Neural cell (in vitro differentiated cells): Measurements from ENCODE around the gene CRYGN.

Source experiments
- CTCF ChIP-seq: fragments of 450-650 bp; IDR thresholded peaks from 2 replicates; pipeline ENCODE4 v1.5.1; 2014; ENCODE audit warnings: antibody characterized with exemption, mild to moderate bottlenecking, moderate library complexity; ENCODE audit not compliant: poor library complexity, severe bottlenecking
- EZH2 ChIP-seq: fragments of 200-600, 300-800 bp; shearing (Covaris generic), sonication (generic); IDR thresholded peaks from 2 replicates; pipeline ENCODE4 v1.6.1; 2014; ENCODE audit warnings: antibody characterized with exemption, low read length, borderline replicate concordance, mild to moderate bottlenecking; ENCODE audit not compliant: insufficient read depth, poor library complexity, severe bottlenecking
- MXI1 ChIP-seq: fragments of 450-650 bp; conservative IDR thresholded peaks from 2 replicates; pipeline ENCODE4 v1.6.1; 2014; ENCODE audit warnings: antibody characterized with exemption, mild to moderate bottlenecking; ENCODE audit not compliant: poor library complexity, severe bottlenecking
- POLR2AphosphoS5 ChIP-seq: IDR thresholded peaks from 2 replicates; pipeline ENCODE4 v1.6.1; 2012
- RAD21 ChIP-seq: fragments of 450-650 bp; conservative IDR thresholded peaks from 2 replicates; pipeline ENCODE4 v1.6.1; 2014; ENCODE audit warnings: antibody characterized with exemption, mild to moderate bottlenecking, moderate library complexity

DNA sequence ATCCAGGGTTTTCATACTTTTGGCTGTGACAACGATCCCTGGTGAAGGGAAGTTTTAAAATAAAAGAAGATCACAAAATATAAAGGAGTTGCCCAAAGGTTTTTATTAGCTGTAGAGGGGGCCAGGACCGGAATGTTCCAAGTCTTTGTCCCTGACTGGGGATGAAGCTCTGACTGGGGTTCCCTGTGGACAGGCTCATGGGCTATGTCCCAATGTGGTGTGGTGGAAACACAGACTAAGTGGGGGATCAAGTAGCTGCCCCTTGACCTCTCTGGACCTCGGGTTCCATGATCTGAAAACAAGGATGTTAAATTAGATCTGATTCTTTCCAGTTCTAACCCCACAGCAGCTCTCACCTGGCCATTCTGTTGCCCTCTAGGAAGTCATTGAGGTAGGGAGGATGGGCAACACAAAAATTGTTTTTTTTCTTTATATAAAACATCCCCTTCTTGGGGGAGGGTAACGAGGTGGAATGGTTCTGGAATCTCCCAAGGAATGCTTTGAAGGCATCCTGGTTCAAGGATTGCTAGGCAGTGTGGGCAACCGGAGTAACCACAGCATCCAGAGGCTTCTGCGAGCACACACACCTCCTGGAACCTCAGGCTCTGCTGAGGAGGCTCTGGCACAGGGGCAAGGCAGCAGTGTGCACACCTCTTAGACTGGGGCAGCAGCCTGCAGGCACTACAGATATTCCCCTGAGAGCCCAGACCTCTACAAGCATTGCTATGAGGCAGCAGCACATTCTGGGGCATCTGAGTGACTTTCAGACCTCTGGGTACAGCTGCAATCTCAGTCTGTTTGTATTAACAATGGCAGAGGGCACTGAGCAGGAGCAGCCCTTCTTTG, 21.4 kb upstream of the CRYGN start:
- TF ChIP-seq CTCF (no peak), EZH2 (no peak), RAD21 (no peak), POLR2AphosphoS5 (no peak), MXI1 (no peak)
